ENCODE measurements around the gene CCDC9.
A peak's percentile ranks its signal among the peaks of the same experiment; 100 is the strongest.

The CCDC9 gene

GRCh38 chr19:47255879-47256692 lies at the start of gene CCDC9:
CCDC9 (plus strand) TSS chr19:47256525; CDS start chr19:47258401, 1,876 bp downstream.
- Mint-ChIP-seq H3K4me1 (peaks cover 47% of the 10 kb centered on the region), H3K9me3 (no peaks in the 10 kb centered on the region), H3K36me3 (ENCODE audit: insufficient read depth) (peaks cover 32% of the 10 kb centered on the region), H3K27me3 (no peaks in the 10 kb centered on the region), H3K4me3 (peak within 1 kb of the TSS; percentile 86), H3K27ac (ENCODE audit: low read depth) (peak within 1 kb of the TSS; percentile 86)
- DNase-seq (ENCODE audit: low spot score in 2 of 2) (peak; percentile 84 to 88), ATAC-seq (replicated peaks; ENCODE audit: extremely low read depth, poor library complexity, severe bottlenecking) (peak; percentile 64)

- Mint-ChIP-seq H3K27ac (ENCODE audit: low read depth) (peak overlapping the region; percentile 32), H3K27me3 (no peaks in the 10 kb centered on the region), H3K4me3 (no peak overlapping the region), H3K4me1 (peaks cover 13% of the 10 kb centered on the region), H3K36me3 (ENCODE audit: insufficient read depth) (peaks cover 21% of the 10 kb centered on the region), H3K9me3 (no peaks in the 10 kb centered on the region)
- DNase-seq (ENCODE audit: low spot score in 2 of 2) (no peak), ATAC-seq (replicated peaks; ENCODE audit: extremely low read depth, poor library complexity, severe bottlenecking) (no peak)
Measured at GRCh38 chr19:47209319-47210179, 46.8 kb upstream of the CCDC9 start.

- ATAC-seq (replicated peaks; ENCODE audit: extremely low read depth, poor library complexity, severe bottlenecking) (no peak), DNase-seq (ENCODE audit: low spot score in 2 of 2) (no peak)
- H3K4me3 Mint-ChIP-seq: no peak overlapping the region
- H3K27me3 Mint-ChIP-seq: no peaks in the 10 kb centered on the region
- H3K9me3 Mint-ChIP-seq: no peaks in the 10 kb centered on the region
- no peak overlapping the region for H3K27ac Mint-ChIP-seq (ENCODE audit: low read depth)
- peaks cover 13% of the 10 kb centered on the region for H3K4me1 Mint-ChIP-seq
- peaks cover 16% of the 10 kb centered on the region for H3K36me3 Mint-ChIP-seq (ENCODE audit: insufficient read depth)
Measured at GRCh38 chr19:47210180-47210490, 46.2 kb upstream of the CCDC9 start.

GRCh38 chr19:47210689-47211316 lies 45.5 kb upstream of the CCDC9 start:
- Mint-ChIP-seq H3K4me1 (peaks cover 13% of the 10 kb centered on the region), H3K27me3 (no peaks in the 10 kb centered on the region), H3K9me3 (no peaks in the 10 kb centered on the region), H3K36me3 (ENCODE audit: insufficient read depth) (peaks cover 15% of the 10 kb centered on the region), H3K4me3 (no peak overlapping the region), H3K27ac (ENCODE audit: low read depth) (no peak overlapping the region)
- DNase-seq (ENCODE audit: low spot score in 2 of 2) (peak; percentile 70 to 75), ATAC-seq (replicated peaks; ENCODE audit: extremely low read depth, poor library complexity, severe bottlenecking) (peak; percentile 54)

- no peaks in the 10 kb centered on the region for H3K27me3 Mint-ChIP-seq
- H3K4me1 Mint-ChIP-seq: peaks cover 5% of the 10 kb centered on the region
- H3K27ac Mint-ChIP-seq (ENCODE audit: low read depth): no peak overlapping the region
- peaks cover 3% of the 10 kb centered on the region for H3K36me3 Mint-ChIP-seq (ENCODE audit: insufficient read depth)
- ATAC-seq (replicated peaks; ENCODE audit: extremely low read depth, poor library complexity, severe bottlenecking): no peak
- DNase-seq (ENCODE audit: low spot score in 2 of 2): no peak
- H3K9me3 Mint-ChIP-seq: no peaks in the 10 kb centered on the region
- no peak overlapping the region for H3K4me3 Mint-ChIP-seq
Measured at GRCh38 chr19:47215581-47215980, 40.7 kb upstream of the CCDC9 start.

- no peaks in the 10 kb centered on the region for H3K9me3 Mint-ChIP-seq
- H3K36me3 Mint-ChIP-seq (ENCODE audit: insufficient read depth): peaks cover 24% of the 10 kb centered on the region
- H3K4me3 Mint-ChIP-seq: no peak overlapping the region
- H3K27ac Mint-ChIP-seq (ENCODE audit: low read depth): no peak overlapping the region
- DNase-seq (ENCODE audit: low spot score in 2 of 2): no peak
- ATAC-seq (replicated peaks; ENCODE audit: extremely low read depth, poor library complexity, severe bottlenecking): no peak
- no peaks in the 10 kb centered on the region for H3K27me3 Mint-ChIP-seq
- peaks cover 6% of the 10 kb centered on the region for H3K4me1 Mint-ChIP-seq
Measured at GRCh38 chr19:47221080-47221841, 35.1 kb upstream of the CCDC9 start.

GRCh38 chr19:47221890-47222289 lies 34.4 kb upstream of the CCDC9 start:
- ATAC-seq (replicated peaks; ENCODE audit: extremely low read depth, poor library complexity, severe bottlenecking): no peak
- no peak overlapping the region for H3K27ac Mint-ChIP-seq (ENCODE audit: low read depth)
- no peaks in the 10 kb centered on the region for H3K27me3 Mint-ChIP-seq

GRCh38 chr19:47225746-47226425 lies 30.4 kb upstream of the CCDC9 start:
- Mint-ChIP-seq H3K9me3 (no peaks in the 10 kb centered on the region), H3K27me3 (no peaks in the 10 kb centered on the region), H3K36me3 (ENCODE audit: insufficient read depth) (peaks cover 34% of the 10 kb centered on the region), H3K27ac (ENCODE audit: low read depth) (peak overlapping the region; percentile 79), H3K4me1 (peaks cover 6% of the 10 kb centered on the region), H3K4me3 (peak overlapping the region; percentile 60)
- DNase-seq (ENCODE audit: low spot score in 2 of 2) (peak; percentile 86 to 87), ATAC-seq (replicated peaks; ENCODE audit: extremely low read depth, poor library complexity, severe bottlenecking) (peak; percentile 42)

More at GRCh38 chr19:47221890-47222289, 34.4 kb upstream of the CCDC9 start:
- H3K9me3 Mint-ChIP-seq: no peaks in the 10 kb centered on the region
- peaks cover 6% of the 10 kb centered on the region for H3K4me1 Mint-ChIP-seq
- no peak for DNase-seq (ENCODE audit: low spot score in 2 of 2)
- peaks cover 30% of the 10 kb centered on the region for H3K36me3 Mint-ChIP-seq (ENCODE audit: insufficient read depth)
- no peak overlapping the region for H3K4me3 Mint-ChIP-seq

- Mint-ChIP-seq H3K4me1 (peaks cover 10% of the 10 kb centered on the region), H3K9me3 (no peaks in the 10 kb centered on the region), H3K4me3 (no peak overlapping the region), H3K36me3 (ENCODE audit: insufficient read depth) (peaks cover 36% of the 10 kb centered on the region), H3K27ac (ENCODE audit: low read depth) (peak overlapping the region; percentile 79), H3K27me3 (no peaks in the 10 kb centered on the region)
- ATAC-seq (replicated peaks; ENCODE audit: extremely low read depth, poor library complexity, severe bottlenecking) (no peak), DNase-seq (ENCODE audit: low spot score in 2 of 2) (no peak)
Measured at GRCh38 chr19:47226426-47227351, 29.6 kb upstream of the CCDC9 start.

GRCh38 chr19:47227352-47228167 lies 28.8 kb upstream of the CCDC9 start:
- Mint-ChIP-seq H3K9me3 (no peaks in the 10 kb centered on the region), H3K4me1 (peaks cover 18% of the 10 kb centered on the region), H3K27me3 (no peaks in the 10 kb centered on the region), H3K27ac (ENCODE audit: low read depth) (peak overlapping the region; percentile 79), H3K4me3 (no peak overlapping the region), H3K36me3 (ENCODE audit: insufficient read depth) (peaks cover 35% of the 10 kb centered on the region)
- ATAC-seq (replicated peaks; ENCODE audit: extremely low read depth, poor library complexity, severe bottlenecking) (no peak), DNase-seq (ENCODE audit: low spot score in 2 of 2) (no peak)

All from central memory CD8-positive, alpha-beta T cell (primary cell).